Liver (tissue), 3 donors: ENCODE measurements around the gene CSMD2.

Experiments used
- FOXA2 ChIP-seq: IDR thresholded peaks from 2 replicates; pipeline ENCODE4 v1.6.1; 2016; ENCODE audit warnings: antibody characterized with exemption
- RAD21 ChIP-seq, 2 donors: IDR thresholded peaks; 2 replicates each; pipeline ENCODE4 v1.6.1; 2016; ENCODE audit warnings: antibody characterized with exemption in 2 of 2, mild to moderate bottlenecking in 2 of 2
- TAF1 ChIP-seq: conservative IDR thresholded peaks from 2 replicates; pipeline ENCODE4 v1.6.1; 2016; ENCODE audit warnings: antibody characterized with exemption, mild to moderate bottlenecking
- TF ChIP-seq, protein P1 (sequence below): fragments of 150-350 bp; IDR thresholded peaks from 2 replicates; pipeline ENCODE4 v1.5.1; 2017; ENCODE audit warnings: improper control_type of control experiment, low read depth, low read length; ENCODE audit not compliant: missing input control
- TF ChIP-seq, protein P2 (sequence below): IDR thresholded peaks from 2 replicates; pipeline ENCODE4 v1.6.1; 2016; ENCODE audit warnings: antibody characterized with exemption, mild to moderate bottlenecking
- TF ChIP-seq, protein P3 (sequence below): IDR thresholded peaks from 2 replicates; pipeline ENCODE4 v1.6.1; 2016; ENCODE audit warnings: antibody characterized with exemption
- donor health status: healthy.
- donor health status: healthy.

DNA sequence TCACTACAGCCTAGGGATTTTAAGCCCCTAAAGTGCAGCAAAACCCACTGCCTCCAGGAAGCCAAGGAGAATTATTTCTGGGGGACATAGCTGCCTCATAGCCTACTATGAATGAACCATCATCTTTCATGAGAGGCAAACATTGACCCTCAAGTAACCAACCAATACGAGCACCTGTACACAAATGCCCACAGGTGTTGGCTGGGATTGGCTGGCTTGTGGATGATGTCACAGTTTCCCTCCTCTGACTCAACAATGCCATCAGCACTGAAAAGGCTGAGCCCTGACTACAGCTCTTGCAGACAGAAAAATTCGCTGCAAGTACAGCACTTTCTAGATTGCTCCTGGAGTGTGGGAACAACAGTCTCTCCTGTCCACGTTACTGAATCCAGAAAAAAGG is 301.3 kb downstream of the CSMD2 start, which contains the start of gene HMGB4:
- TF ChIP-seq, protein P1, sequence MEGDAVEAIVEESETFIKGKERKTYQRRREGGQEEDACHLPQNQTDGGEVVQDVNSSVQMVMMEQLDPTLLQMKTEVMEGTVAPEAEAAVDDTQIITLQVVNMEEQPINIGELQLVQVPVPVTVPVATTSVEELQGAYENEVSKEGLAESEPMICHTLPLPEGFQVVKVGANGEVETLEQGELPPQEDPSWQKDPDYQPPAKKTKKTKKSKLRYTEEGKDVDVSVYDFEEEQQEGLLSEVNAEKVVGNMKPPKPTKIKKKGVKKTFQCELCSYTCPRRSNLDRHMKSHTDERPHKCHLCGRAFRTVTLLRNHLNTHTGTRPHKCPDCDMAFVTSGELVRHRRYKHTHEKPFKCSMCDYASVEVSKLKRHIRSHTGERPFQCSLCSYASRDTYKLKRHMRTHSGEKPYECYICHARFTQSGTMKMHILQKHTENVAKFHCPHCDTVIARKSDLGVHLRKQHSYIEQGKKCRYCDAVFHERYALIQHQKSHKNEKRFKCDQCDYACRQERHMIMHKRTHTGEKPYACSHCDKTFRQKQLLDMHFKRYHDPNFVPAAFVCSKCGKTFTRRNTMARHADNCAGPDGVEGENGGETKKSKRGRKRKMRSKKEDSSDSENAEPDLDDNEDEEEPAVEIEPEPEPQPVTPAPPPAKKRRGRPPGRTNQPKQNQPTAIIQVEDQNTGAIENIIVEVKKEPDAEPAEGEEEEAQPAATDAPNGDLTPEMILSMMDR = no peak
- TF ChIP-seq FOXA2 = no peak
- TF ChIP-seq TAF1 = no peak
- TF ChIP-seq, protein P2, sequence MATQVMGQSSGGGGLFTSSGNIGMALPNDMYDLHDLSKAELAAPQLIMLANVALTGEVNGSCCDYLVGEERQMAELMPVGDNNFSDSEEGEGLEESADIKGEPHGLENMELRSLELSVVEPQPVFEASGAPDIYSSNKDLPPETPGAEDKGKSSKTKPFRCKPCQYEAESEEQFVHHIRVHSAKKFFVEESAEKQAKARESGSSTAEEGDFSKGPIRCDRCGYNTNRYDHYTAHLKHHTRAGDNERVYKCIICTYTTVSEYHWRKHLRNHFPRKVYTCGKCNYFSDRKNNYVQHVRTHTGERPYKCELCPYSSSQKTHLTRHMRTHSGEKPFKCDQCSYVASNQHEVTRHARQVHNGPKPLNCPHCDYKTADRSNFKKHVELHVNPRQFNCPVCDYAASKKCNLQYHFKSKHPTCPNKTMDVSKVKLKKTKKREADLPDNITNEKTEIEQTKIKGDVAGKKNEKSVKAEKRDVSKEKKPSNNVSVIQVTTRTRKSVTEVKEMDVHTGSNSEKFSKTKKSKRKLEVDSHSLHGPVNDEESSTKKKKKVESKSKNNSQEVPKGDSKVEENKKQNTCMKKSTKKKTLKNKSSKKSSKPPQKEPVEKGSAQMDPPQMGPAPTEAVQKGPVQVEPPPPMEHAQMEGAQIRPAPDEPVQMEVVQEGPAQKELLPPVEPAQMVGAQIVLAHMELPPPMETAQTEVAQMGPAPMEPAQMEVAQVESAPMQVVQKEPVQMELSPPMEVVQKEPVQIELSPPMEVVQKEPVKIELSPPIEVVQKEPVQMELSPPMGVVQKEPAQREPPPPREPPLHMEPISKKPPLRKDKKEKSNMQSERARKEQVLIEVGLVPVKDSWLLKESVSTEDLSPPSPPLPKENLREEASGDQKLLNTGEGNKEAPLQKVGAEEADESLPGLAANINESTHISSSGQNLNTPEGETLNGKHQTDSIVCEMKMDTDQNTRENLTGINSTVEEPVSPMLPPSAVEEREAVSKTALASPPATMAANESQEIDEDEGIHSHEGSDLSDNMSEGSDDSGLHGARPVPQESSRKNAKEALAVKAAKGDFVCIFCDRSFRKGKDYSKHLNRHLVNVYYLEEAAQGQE = no peak
- TF ChIP-seq, protein P3, sequence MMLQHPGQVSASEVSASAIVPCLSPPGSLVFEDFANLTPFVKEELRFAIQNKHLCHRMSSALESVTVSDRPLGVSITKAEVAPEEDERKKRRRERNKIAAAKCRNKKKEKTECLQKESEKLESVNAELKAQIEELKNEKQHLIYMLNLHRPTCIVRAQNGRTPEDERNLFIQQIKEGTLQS = no peak
- no peak for TF ChIP-seq RAD21 (IDR thresholded peaks at IDR 0.05)
